H1 (cell line): ENCODE measurements around the gene TRMT10A. TPM values are rescaled to one million over a fixed set of nuclear protein-coding genes. Genes with fewer than 3 reads are reported as not detected.

ENCODE experiments used
- RNF2 ChIP-seq: fragments of 200-900, 300-1000 bp; sonication (generic); IDR thresholded peaks from 2 replicates; pipeline ENCODE4 v1.7.1; 2016; ENCODE audit warnings: borderline replicate concordance, low read depth, mild to moderate bottlenecking, antibody characterized with exemption, low read length; ENCODE audit not compliant: poor library complexity, severe bottlenecking; ENCODE audit errors: missing control alignments
- polyA plus RNA-seq, 7 experiments: library from polyadenylated mRNA; depleted of rRNA in 3 of 7; stranded (reverse) in 5 of 7; unstranded in 2 of 7; fragments of >200 nt in 5 of 7; fragments of 200-250 nt in 2 of 7; gene quantifications; 1 replicate in 5 of 7; 2 replicates in 1 of 7; 4 replicates in 1 of 7; pipeline versions ENCODE4 v1.2.1 to v1.2.3, GENCODE V29; 2011 to 2013; ENCODE audit warnings: missing spikeins in 2 of 7, mixed read lengths in 2 of 7
- total RNA-seq: library from RNA; stranded (reverse); fragmentation: NEBNext Ultra II Directional; extraction: Animal tissue kit (Norgen Biotek cat#: 25700); gene quantifications from 2 replicates; pipeline ENCODE4 v1.2.1, GENCODE V29; 2021
- TF ChIP-seq, protein P1 (sequence below): IDR thresholded peaks from 2 replicates; pipeline ENCODE4 v1.6.1; 2012; ENCODE audit warnings: inconsistent platforms

Gene TRMT10A
- total and polyA plus RNA-seq, 2 of the 8 experiments (the other 6 are each of a cell fraction or from before 2014, with no cell fraction given), result 1.5 to 3.8 TPM

DNA sequence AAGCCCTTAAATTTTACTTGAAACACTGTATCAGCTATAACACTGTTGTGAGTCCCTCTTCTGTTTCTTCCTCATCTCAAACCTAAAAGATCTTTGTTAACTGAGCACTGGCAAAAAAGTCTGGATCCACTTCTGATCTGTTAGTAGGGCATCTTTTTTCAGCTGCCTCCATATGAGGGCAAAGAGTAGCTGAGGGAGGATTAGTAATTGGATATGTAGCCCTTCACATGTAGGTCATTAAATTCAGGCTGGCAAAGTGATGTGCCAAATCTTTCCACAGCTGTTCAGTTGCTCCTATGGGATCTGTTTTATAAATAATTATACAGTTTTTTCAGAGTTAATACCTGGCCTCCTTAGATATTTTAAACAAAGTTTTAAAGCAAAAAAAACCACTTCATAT, 1.1 kb upstream of the TRMT10A start (continued):
- no peak for TF ChIP-seq RNF2
- TF ChIP-seq, protein P1, sequence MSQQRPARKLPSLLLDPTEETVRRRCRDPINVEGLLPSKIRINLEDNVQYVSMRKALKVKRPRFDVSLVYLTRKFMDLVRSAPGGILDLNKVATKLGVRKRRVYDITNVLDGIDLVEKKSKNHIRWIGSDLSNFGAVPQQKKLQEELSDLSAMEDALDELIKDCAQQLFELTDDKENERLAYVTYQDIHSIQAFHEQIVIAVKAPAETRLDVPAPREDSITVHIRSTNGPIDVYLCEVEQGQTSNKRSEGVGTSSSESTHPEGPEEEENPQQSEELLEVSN, result no peak
